CD4-positive, alpha-beta T cell (primary cell): ENCODE results near the gene CRNKL1. TPM values are rescaled to one million over a fixed set of nuclear protein-coding genes. Genes with fewer than 3 reads are reported as not detected.

Experiments used
- ATAC-seq: fragments of 200-7000 bp; cut with Tn5 transposase; one replicate; pipeline ENCODE4 v1.10.0; 2022; ENCODE audit warnings: mild to moderate bottlenecking; ENCODE audit not compliant: poor library complexity
- CTCF ChIA-PET: fragments of 350-600 bp; sonication (Branson Sonifier 250); formaldehyde crosslinking; loops from one replicate; lab custom pipeline; 2021; ENCODE audit warnings: antibody characterized with exemption, inconsistent platforms; lab: Charles Lee
- POLR2A ChIA-PET: fragments of 350-600 bp; sonication (Branson Sonifier 250); formaldehyde crosslinking; loops from one replicate; lab custom pipeline; 2021; ENCODE audit warnings: antibody characterized with exemption, inconsistent platforms; lab: Charles Lee
- DNase-seq, 14 experiments: peaks; one replicate each; pipeline ENCODE4 v3.0.0-alpha.2; 2013 to 2020; ENCODE audit warnings: mixed read lengths in 2 of 14
- H3K27ac ChIP-seq, 2 donors: one replicate each; pipeline versions ENCODE4 v1.5.1 to v1.7.0; 2013; ENCODE audit warnings: low read length in 2 of 2, low read depth in 1 of 2, mild to moderate bottlenecking in 1 of 2
- H3K27me3 ChIP-seq, 2 experiments: 1 replicate in 1 of 2; 2 replicates in 1 of 2; pipeline versions ENCODE4 v1.6.1 to v1.7.0; 2013; ENCODE audit warnings: low read length in 2 of 2, control low read depth in 1 of 2, mild to moderate bottlenecking in 1 of 2, moderate library complexity in 1 of 2; ENCODE audit not compliant: insufficient read depth in 2 of 2, control insufficient read depth in 1 of 2
- H3K36me3 ChIP-seq: one replicate; pipeline ENCODE4 v1.6.1; 2013; ENCODE audit warnings: low read length, control low read depth; ENCODE audit not compliant: insufficient read depth
- H3K4me1 ChIP-seq: one replicate; pipeline ENCODE4 v1.6.1; 2013; ENCODE audit warnings: low read length, control low read depth; ENCODE audit not compliant: insufficient read depth
- H3K4me3 ChIP-seq: one replicate; pipeline ENCODE4 v1.5.1; 2013; ENCODE audit warnings: mild to moderate bottlenecking, low read length, moderate library complexity
- H3K9me3 ChIP-seq, 2 experiments: 1 replicate in 1 of 2; 2 replicates in 1 of 2; pipeline versions ENCODE4 v1.6.1 to v1.7.0; 2013; ENCODE audit warnings: low read length in 2 of 2, mild to moderate bottlenecking in 2 of 2, control low read depth in 1 of 2, moderate library complexity in 1 of 2; ENCODE audit not compliant: control insufficient read depth in 1 of 2, insufficient read depth in 1 of 2
- H3K27ac Mint-ChIP-seq: one replicate; pipeline ENCODE4 v1.8.0; 2020; ENCODE audit warnings: mixed read lengths
- H3K27me3 Mint-ChIP-seq: one replicate; pipeline ENCODE4 v1.8.0; 2021; ENCODE audit warnings: mixed read lengths
- H3K36me3 Mint-ChIP-seq: one replicate; pipeline ENCODE4 v1.8.0; 2021; ENCODE audit warnings: low read depth, mixed read lengths
- H3K4me1 Mint-ChIP-seq: one replicate; pipeline ENCODE4 v1.8.0; 2021; ENCODE audit warnings: low read depth, mixed read lengths
- H3K4me3 Mint-ChIP-seq: one replicate; pipeline ENCODE4 v1.8.0; 2020; ENCODE audit warnings: mild to moderate bottlenecking, mixed read lengths
- H3K9me3 Mint-ChIP-seq: one replicate; pipeline ENCODE4 v1.8.0; 2020; ENCODE audit warnings: mixed read lengths
- CTCF ChIP-seq: fragments of 200-600 bp; IDR thresholded peaks from one replicate; pipeline ENCODE4 v1.8.0; 2022; ENCODE audit warnings: antibody characterized with exemption, mild to moderate bottlenecking
- intact Hi-C, 2 experiments: fragments of 100-400 bp; cut with DNase I in 1 of 2; cut with micrococcal nuclease in 1 of 2; formaldehyde crosslinking; loops; one replicate each; pipeline versions ENCODE4 v1.15.1 to v1.9.0; 2023 to 2025; cut with DNase I, micrococcal nuclease
- total RNA-seq, 174 experiments: library from RNA in 2 of 174; stranded (reverse) in 2 of 174; gene quantifications; one replicate each; pipeline ENCODE4 v1.2.3 and lab custom pipeline; 2021 to 2026

The CRNKL1 gene
- total RNA-seq, 2 experiments from 2014 or later = 24.3 to 26.1 TPM

- H3K27me3 Mint-ChIP-seq = no peaks in the 10 kb centered on the region
- peaks cover 39% of the 10 kb centered on the region for H3K36me3 ChIP-seq
- H3K4me3 ChIP-seq = no peak overlapping the region
- H3K4me1 Mint-ChIP-seq = peaks cover 47% of the 10 kb centered on the region
- CTCF ChIA-PET = no interaction called here
- peaks cover 22% of the 10 kb centered on the region for H3K4me1 ChIP-seq
- intact Hi-C loops = no loop called here
- H3K27me3 ChIP-seq = no peaks in the 10 kb centered on the region
- H3K4me3 Mint-ChIP-seq = no peak overlapping the region
- H3K27ac ChIP-seq = no peak overlapping the region
- DNase-seq (no peak), ATAC-seq (no peak)
- no peaks in the 10 kb centered on the region for H3K9me3 Mint-ChIP-seq
- peaks cover 73% of the 10 kb centered on the region for H3K36me3 Mint-ChIP-seq
- peak overlapping the region; percentile 60 for H3K27ac Mint-ChIP-seq
- H3K9me3 ChIP-seq = no peaks in the 10 kb centered on the region
- TF ChIP-seq CTCF = no peak
- POLR2A ChIA-PET = no interaction called here
Measured at GRCh38 chr20:20023395-20023794, 28.9 kb downstream of the CRNKL1 start.

- no peaks in the 10 kb centered on the region for H3K27me3 Mint-ChIP-seq
- intact Hi-C loops = no loop called here
- H3K4me1 Mint-ChIP-seq = peaks cover 55% of the 10 kb centered on the region
- peaks cover 72% of the 10 kb centered on the region for H3K36me3 Mint-ChIP-seq
- ATAC-seq = no peak
- Histone ChIP-seq H3K9me3 (no peaks in the 10 kb centered on the region), H3K27me3 (no peaks in the 10 kb centered on the region), H3K36me3 (peaks cover 31% of the 10 kb centered on the region), H3K27ac (no peak overlapping the region), H3K4me1 (peaks cover 31% of the 10 kb centered on the region), H3K4me3 (no peak overlapping the region)
- POLR2A ChIA-PET = no interaction called here
- TF ChIP-seq CTCF = no peak
- DNase-seq = no peak
- no peak overlapping the region for H3K4me3 Mint-ChIP-seq
- CTCF ChIA-PET = no interaction called here
- no peak overlapping the region for H3K27ac Mint-ChIP-seq
- H3K9me3 Mint-ChIP-seq = no peaks in the 10 kb centered on the region
Measured at GRCh38 chr20:20022498-20022897, 29.8 kb downstream of the CRNKL1 start.

- peaks cover 33% of the 10 kb centered on the region for H3K4me1 ChIP-seq
- CTCF ChIA-PET = no interaction called here
- peaks cover 24% of the 10 kb centered on the region for H3K36me3 ChIP-seq
- H3K27ac Mint-ChIP-seq = peak overlapping the region; percentile 88
- no peaks in the 10 kb centered on the region for H3K27me3 ChIP-seq
- no peak overlapping the region for H3K4me3 Mint-ChIP-seq
- TF ChIP-seq CTCF = no peak
- H3K27me3 Mint-ChIP-seq = no peaks in the 10 kb centered on the region
- intact Hi-C loops = no loop called here
- H3K27ac ChIP-seq = no peak overlapping the region
- no peak overlapping the region for H3K4me3 ChIP-seq
- no peak for ATAC-seq
- no peaks in the 10 kb centered on the region for H3K9me3 ChIP-seq
- peaks cover 59% of the 10 kb centered on the region for H3K4me1 Mint-ChIP-seq
- DNase-seq = no peak
- H3K9me3 Mint-ChIP-seq = no peaks in the 10 kb centered on the region
- peaks cover 72% of the 10 kb centered on the region for H3K36me3 Mint-ChIP-seq
- POLR2A ChIA-PET = no interaction called here
Measured at GRCh38 chr20:20021835-20022234, 30.4 kb downstream of the CRNKL1 start.
